Stimulated activated CD4-positive, alpha-beta T cell treated with anti-CD3 and anti-CD28 coated beads, Interleukin-15, amount 100 ng/mL, for 24 hours (primary cell): Measurements from ENCODE around the gene CCDC6.
"Not testable (repeated sequence)": the region's sequence is repeated elsewhere in the genome, so short reads cannot be mapped to it uniquely, and the experiment has no call there.

Experiments
- DNase-seq: peaks from one replicate; pipeline ENCODE4 v3.0.0-alpha.2; 2020

CCDC6 gene

DNA sequence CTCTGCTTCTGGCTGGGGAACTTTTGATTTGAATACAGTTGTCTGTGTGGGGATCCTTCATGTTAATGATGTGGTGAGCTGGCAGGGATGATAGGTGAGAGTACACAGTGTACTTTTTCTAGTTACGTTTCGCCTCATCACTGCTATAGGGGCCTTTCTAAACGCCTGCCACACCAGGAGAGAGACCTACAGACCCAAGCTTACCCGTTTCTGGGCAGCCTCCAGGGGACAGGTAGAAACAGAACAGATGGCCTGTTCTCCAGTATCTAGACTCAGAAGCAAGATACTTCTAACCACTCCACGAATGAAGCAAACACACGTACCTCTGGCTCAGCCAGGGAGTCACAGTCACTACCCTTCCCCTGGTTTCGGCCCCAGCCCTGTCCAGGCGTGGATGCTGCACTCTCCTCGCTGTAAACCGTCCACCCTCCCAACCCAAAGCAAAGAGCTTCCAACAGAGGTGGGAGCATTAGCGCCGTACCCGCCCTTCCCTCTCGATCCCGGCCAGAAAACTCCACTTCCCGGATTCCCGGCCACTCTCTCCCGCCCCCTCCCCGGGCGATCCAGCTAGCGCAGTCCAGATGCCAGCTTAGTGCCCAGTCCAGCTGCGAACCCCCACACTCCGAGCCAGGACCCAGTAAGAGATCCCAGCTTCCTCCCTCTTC lies 1.2 kb downstream of the CCDC6 start:
- DNase-seq, result peak; percentile 71

DNA sequence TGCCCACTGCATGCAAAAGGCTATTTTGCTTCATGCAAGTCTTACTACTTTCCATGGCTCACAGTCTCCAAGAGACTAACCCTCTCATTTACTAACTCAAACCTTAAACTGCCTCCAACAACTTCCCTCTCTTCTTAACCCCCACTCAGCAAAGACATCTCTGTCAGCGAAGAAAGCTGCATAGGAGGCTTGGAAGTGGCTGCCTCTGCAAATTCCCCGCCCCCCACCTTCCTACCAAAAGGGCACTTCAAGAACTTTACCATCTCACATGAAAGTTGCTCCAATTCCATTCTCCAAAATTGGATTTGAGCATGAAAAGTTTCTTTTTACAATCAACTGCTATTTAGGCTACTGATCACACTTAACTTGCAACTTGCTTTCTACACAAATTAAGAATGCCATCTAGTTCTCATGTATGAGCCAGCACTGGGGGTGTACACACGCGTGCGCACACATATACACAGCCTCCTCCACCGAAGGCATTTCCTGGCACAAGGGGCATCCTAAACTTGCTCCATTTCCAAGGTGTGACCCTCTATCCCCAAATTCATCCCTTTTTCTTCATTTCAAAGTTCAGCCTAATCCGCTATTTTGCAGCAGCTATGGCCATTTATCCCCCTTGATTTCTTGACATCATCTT lies 1.8 kb downstream of the CCDC6 start:
- DNase-seq, result no peak

DNA sequence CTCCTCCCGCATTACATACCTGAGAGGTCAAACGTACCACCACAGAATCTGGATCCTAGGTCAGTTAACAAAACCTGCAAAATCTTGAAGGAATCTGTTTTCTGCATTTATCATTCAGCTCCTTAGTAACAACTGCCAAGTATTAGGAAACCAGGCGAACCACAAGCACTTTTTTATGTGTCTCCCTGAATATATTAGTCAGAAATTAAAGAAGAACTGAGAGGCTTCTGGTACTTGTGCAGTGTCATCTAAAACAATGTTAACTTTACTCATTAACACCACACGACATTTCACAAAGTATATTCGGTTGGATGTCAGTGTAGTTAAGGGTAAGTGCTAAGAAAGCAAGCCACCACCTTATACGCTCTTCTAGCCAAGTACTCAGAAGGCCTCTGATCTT lies 2.5 kb downstream of the CCDC6 start:
- no peak for DNase-seq

DNA sequence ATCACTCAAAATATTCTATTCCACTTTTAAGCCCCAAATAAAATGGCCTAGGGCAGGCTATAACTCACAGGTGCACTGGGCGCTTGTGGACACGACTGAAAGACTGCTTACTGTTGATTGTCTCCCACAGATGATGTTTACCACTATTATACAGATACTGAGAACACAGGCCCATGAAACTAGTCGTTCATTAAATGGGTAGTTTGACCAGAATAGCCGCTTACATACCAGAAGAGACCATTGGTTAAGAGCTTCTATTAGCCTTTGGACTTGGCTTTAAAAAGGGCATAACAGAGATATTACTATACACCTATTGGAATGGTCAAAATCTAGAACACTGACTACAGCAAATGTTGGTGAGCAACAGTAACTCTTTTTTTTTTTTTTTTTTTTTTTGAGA lies 4.3 kb downstream of the CCDC6 start:
- DNase-seq, result no peak

DNA sequence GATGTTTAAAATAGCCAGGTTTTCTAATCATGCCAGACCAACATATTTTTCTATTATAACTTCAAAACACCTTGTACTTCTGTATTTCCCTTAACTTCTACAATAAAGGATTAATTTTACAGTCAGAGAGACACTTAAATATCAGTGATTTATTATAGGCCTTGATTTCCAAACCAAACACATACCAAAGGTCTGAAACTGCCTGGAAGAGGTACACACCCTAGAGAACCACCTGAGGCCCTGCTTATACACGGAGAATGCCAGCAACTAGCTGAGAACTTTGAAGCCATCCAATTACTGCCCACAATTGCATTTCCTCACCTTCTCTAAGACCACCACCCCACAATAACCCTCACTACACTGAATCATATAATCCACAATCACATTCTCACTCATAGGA lies 4.9 kb downstream of the CCDC6 start:
- DNase-seq, result no peak

DNA sequence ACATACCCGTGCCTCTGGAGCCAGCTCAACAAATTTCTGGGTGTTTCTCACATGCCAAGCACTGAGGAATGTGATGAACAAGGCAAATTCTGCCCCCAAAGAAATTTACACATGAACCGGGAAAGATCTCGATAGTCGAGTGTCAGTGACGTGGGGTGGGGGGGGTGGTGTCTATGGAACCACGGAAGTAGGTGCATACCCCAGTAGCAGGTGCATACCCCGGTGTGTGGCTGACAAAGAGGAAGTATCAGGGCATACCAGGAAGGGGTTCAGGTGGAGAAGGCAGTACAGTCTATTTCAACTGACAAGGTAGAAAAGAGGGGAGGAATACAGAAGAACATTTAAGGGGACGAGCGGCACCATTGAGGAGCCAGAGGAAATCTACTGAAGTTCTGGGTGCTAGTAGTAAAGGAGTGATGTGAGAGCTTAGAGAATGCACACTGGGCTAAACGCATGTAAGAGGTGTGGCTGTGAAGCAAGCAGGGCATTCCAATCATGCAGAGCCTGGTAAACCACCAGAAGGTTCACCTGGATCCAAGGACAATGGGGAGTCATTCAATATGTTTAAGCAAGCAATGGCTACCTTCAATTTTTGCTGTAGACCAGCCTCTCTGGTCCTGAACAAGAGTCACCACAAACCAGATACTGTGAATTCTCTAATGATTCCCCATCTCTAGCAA lies 6.2 kb downstream of the CCDC6 start:
- no peak for DNase-seq

DNA sequence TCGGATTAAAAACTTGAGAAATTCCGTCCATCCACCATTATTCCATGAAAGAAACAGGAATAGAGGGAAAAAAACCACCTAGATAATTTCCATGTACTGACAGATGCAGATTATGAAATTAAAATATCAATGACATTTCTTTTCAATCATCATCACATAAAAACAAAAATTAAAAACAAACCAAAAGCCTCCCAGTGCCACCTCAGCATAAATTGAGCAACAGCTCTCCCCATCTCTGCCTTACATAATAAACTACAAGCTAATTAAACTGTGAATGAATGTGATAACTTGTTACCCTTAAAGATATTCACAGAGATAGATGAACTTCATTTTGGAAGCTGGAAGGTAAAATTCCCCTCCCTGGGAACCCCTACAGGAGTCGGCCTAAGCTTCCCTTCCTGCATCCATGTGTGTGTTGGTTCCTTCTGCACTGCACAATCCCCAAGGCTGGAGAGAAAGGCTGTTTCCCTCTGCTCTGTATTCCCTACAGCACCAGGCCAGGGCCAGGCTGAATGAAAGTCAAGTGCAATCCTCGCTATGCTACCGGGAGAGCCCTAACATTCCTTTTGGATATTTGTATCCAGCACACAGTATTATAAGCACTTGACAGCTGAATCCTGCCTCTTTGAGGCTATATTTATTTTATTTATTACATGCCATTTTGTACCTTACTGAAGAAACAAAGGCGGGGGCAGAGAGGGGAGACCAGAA lies 8.1 kb downstream of the CCDC6 start:
- no peak for DNase-seq

DNA sequence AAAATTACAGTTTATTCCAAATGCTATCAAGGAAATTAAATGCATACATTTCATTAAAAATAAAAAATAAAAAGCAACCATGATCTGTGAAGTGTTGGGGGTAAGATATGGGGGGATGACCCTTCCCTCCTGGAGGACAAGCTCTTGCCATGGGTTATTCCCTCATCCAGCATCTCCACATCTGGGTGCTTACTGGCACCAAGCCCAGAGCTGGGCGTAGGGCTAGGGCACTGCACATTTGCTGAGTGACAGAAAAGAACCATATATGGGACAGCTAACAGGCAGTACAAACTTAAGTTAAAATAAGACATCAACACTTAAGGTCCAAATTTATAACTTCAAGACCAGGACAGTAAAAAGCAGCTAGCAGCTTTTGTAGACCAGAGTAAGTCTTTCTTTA lies 10.2 kb downstream of the CCDC6 start:
- DNase-seq, result no peak

DNA sequence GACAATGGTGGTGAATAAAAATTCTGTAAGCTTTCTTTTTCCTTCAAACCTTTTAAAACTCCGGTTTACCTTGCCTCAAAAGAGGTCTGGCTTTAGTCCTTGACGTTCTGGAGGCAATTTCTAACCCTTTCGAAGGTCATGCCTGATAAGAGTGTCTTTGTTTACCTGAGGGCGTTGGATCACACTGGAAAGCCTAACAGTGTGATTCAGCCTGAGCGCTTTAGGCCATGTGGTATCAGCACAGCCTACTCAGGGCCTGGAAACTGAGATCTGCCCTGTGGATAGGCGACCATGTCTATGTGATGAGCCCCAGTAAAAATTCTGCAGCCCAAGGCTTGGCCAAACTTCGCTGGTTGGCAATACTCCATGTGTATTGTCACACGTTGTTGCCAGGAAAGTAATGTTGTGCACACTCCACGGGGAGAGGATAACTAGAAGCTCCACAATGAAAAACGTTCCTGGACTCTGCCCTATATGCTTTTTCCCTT lies 10.7 kb downstream of the CCDC6 start:
- no peak for DNase-seq

DNA sequence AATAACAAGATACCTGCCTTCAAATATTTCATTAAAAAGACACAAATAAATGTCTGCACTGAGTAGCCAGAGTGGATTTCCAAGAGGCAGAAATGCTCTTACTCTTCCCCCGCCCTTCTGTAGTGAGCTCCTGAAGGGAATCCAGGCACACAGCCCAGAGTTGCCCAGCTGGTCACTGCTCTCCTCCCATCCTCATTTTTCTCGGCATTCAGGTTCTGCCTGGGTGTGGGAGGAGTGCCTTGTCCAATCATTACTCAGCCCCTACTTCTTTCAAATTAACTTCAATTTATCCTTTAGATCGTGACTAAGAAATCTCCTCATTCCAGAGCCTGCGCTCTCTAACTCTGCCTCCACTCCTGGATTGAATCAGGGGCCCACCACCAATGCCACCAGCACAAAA lies 12.2 kb downstream of the CCDC6 start:
- DNase-seq, result no peak

DNA sequence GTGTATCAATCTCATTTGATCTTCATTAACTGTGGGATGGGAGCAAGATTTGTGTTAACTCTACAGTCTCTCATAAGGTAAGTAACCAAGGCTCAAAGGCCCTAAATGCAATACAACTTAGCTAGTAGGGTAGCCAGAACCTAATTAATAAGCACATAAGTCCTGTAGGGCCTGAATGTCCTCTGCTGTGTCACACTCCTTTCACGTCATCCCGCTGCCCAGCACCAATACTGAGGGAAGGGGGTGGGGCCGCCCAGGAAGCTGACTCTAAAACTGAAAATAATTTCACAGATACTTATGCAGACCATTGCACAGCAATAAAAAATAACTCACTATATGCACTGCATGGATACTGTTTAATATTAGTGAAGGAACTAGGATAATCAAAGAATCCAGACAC lies 13.7 kb downstream of the CCDC6 start:
- no peak for DNase-seq

DNA sequence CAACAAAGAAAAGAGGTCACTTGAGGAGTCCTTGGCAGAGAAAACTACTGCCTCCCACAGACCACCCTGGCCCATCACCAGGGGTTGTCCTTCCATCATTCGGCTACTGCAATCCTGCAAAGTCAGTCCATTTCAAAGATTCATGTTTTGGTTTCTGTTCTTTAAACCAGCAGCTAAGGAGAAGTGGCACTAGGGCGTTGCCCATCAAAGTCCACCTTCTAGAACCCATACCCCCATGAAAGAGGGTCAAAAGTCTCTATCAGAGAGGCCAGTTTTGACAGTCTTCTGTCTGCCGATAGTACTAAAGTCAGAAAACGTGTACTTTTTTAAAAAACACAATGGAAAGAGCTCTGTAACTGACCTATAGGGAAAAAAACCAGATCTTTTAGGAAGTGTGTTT lies 14.4 kb downstream of the CCDC6 start:
- DNase-seq, result no peak

DNA sequence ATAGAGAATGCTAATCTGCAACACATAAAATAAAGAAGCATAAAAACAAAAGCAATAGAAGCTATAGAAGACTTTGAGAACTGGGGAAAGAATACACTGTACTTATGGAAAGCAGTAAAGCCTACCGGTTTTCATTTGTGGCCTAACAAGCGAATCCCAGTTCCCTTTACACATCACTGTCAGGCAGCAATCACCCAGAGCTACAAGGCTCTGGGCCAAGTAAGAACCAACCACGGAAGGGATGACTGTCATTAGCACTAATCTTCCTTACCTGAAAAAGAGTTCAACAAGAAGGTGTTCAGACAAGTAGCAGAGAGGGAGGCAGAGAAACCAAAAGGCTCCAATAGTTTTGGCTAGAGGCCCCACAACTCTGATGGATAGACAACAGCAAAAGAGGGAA lies 15.0 kb downstream of the CCDC6 start:
- DNase-seq, result no peak

DNA sequence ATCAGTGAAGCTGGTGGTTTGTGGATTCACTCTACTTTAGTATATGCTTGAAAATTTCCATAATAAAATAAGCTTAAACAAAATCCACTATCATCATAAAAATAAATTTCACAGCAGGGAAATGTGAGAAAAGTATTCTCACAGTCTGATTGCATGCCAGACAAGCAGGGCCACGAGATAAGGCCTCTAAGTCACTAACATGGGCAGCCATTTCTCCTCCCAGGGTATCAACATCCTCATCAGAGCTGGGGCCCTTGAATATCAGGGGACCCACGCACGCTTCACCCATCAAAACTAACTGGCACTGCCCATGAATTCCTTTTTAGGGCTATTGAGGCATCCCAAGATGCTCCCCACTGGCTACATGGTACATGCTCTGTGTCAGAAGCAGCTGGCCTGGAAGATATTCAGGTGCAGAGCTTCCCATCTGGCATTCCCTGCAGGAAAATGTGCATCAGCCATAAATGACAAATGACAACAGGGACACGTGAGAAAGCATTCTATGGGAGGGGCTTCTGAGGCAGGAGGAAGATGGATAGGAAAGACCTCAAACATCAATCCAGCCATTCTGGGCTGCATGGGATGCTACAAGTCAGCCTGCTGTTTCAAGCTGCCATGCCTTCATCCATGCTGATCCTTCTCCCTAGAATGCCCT lies 17.4 kb downstream of the CCDC6 start:
- no peak for DNase-seq

DNA sequence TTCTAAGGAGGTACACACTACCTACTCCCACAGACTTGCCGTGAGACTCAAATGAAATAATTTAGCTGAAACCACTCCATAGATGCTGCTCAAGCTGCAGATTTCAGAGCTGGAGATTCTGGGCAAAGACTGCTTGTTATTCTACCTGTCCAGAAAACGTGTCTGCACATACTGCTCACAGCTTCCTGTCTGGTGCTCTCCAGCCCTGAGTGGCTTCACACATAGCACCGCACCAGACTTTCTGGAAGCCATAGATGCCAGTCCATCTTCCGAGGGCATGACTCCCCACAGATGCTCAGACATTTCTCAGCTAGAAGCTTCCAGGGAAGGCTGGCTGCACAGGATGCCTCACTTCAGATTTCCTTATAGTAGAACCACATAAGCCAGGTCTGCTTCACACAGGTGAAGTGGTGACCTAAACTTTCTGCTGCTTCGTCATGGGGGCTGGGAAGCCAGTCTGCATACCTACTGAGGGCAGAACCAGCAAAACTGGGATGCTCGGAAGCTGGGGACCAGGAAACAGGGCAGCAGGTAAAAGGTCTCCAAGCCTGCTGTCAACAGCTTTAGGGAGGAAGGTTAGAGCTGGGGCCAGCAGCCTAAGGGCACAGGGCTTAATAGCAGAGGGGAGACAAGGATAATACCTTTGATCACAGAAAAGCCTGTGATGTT lies 18.2 kb downstream of the CCDC6 start:
- no peak for DNase-seq

DNA sequence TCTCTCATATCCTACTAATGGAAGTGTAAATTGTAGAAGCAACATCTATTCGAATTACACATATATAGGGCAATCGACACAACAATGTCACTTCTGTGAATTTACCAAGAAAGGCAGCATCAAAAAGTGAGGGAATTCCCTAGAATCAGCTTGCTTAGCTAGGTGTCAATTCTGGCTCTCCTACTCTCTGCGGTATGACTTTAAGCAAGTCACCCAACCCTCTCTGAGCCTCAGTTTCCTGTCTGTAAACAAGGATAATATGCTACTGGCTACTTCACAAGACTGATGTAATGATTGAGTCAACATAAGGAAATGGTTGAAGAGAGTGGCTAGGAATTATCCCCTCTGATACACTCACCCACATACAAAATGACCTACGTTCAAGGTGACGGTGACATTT lies 19.4 kb downstream of the CCDC6 start:
- no peak for DNase-seq

DNA sequence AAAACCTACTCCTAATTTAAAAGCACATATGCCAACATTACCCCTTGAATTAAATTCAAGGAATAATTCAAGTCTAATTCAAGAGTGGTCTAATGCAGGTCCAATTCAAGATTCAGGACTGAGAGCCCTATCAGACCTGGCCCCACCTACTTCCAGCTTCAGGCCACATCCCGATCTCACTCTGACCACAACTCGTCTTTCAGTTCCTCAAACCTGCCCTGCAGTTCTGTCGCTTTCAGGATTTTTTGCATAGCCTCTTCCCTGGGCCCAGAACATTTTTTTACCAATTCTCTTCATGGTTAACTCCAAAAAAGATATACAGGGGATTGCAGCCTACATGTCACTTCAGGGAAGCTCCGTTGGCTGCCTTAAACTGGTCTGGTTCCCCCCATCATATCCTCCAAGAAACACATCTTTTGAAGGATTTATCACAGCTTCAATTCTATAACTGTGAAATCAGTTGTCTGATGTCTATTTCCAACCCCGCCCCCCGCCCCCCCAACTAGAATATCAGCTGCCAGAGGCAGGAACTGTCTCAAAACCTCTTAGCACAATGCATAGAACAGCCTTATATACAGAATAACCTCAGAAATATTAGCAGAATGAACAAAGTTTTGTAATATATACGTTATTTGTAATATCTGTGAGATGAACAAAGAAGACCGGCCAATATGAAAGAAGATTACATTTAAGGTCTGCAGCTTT lies 20.8 kb downstream of the CCDC6 start:
- DNase-seq, result no peak

DNA sequence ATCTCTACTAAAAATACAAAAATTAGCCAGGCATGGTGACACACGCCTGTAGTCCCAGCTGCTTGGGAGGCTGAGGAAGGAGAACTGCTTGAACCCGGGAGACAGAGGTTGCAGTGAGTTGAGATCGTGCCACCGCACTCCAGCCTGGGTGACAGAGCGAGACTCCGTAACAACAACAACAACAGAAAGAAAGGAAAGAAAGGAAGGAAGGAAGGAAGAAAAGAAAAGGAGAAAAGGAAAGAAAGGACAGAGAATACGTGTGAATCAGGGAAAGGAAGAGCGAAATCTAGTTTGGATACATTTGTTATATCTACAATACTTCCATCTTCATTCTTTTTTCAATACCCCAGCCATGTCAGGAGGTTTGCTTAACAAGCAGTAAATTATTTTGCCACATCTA lies 21.5 kb downstream of the CCDC6 start:
- not testable (repeated sequence) for DNase-seq

DNA sequence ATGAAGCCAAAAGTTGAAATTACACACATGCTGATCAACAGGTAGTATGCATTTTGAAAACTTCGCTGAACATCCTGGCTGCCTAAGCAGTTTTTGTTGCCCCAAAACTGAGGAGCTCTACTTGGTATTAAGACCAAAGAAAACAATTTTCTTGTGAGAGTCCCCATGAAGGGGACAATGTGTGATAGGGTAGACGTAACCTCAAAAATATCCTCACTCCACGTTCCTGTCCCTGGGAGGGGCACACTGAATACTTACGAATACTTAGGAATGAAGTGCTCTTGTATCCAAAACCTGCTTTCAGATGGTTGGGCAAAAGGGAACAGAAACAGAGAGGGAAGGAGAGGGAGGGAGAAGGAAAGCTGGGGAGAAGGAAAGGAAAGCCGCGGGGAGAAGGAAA lies 24.7 kb downstream of the CCDC6 start:
- DNase-seq, result no peak

DNA sequence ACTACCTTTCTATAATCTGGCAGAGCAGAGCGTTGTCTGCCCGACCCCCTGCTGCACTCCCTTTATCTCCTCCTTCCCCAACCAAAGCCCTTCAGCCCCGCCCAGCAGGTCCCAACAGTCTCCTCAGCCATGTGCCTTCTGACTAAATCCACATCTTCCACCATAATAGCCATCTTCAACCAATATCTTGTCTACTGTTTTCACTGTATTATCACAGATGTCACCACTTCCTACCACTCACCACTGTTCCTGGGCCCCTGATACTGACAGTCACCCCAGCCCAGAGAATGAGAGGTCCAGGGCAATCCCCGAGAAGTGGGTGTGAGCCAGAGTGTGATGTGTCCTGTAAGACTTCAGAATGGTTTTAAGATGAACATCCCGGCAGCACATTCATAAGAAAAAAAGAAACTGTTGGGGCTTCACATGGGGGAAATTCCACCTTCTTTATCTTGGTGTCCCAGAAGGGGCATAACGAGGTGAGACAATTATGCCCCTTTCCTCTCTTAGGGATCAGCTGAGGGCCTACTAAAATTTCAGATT lies 25.3 kb downstream of the CCDC6 start:
- DNase-seq, result peak; percentile 86

DNA sequence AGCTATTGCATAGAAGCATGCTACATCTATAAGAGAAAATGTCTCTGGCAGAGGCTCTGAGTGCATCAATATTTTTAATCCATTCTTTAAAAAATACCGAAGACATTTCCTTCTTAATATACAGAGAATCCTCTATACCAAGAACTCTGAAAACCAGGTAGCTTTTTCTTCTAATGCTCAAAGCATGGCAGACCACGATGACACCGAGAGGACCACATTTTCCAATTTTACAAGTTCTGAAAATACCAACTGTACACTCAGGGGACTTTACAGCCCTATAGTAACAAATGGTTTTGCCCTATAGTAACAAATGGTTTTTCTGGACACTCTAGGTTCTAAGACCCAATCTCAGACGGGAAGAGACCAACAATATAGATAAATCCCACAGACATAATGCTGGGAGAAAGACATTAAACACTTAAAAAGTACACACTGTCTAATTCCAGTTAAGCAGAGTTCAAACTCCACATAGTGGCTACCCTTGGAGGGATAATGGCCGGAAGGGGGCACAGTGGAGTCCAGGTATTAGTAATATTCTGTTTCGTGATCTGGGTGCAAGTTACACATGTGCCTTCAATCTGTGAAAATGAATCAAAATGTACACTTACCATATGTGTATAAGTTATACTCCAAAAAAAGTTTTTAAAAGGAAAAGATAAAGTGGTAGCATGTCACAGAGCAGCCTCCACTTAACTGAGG lies 26.2 kb downstream of the CCDC6 start:
- DNase-seq, result peak; percentile 26
